Esophagus muscularis mucosa (tissue), 3 donors: Measurements from ENCODE around the gene HOXD13.

ENCODE experiments used
- POLR2A ChIP-seq: fragments of 450-650 bp; IDR thresholded peaks from one replicate; pipeline ENCODE4 v1.6.1; 2017; ENCODE audit warnings: antibody characterized with exemption, moderate library complexity, mild to moderate bottlenecking, low read depth
- POLR2AphosphoS5 ChIP-seq, 2 donors: sonication (generic); formaldehyde crosslinking; IDR thresholded peaks; one replicate each; pipeline ENCODE4 v1.6.1; 2017; ENCODE audit warnings: antibody characterized with exemption in 2 of 2
- TF ChIP-seq, protein P1 (sequence below), 3 experiments: fragments of 200-600 bp in 2 of 3; fragments of 450-650 bp in 1 of 3; sonication (generic) in 2 of 3; IDR thresholded peaks; one replicate each; pipeline ENCODE4 v1.5.1; 2017 to 2019; ENCODE audit warnings: antibody characterized with exemption in 3 of 3, mild to moderate bottlenecking in 2 of 3, moderate library complexity in 1 of 3

- TF ChIP-seq, protein P1, sequence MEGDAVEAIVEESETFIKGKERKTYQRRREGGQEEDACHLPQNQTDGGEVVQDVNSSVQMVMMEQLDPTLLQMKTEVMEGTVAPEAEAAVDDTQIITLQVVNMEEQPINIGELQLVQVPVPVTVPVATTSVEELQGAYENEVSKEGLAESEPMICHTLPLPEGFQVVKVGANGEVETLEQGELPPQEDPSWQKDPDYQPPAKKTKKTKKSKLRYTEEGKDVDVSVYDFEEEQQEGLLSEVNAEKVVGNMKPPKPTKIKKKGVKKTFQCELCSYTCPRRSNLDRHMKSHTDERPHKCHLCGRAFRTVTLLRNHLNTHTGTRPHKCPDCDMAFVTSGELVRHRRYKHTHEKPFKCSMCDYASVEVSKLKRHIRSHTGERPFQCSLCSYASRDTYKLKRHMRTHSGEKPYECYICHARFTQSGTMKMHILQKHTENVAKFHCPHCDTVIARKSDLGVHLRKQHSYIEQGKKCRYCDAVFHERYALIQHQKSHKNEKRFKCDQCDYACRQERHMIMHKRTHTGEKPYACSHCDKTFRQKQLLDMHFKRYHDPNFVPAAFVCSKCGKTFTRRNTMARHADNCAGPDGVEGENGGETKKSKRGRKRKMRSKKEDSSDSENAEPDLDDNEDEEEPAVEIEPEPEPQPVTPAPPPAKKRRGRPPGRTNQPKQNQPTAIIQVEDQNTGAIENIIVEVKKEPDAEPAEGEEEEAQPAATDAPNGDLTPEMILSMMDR (IDR thresholded peaks at IDR 0.05), result no peak
- TF ChIP-seq POLR2AphosphoS5 (IDR thresholded peaks at IDR 0.05) (no peak), POLR2A (no peak)
Measured at GRCh38 chr2:176072951-176073904, 19.3 kb upstream of the HOXD13 start.
